Spleen (tissue), 7 donors: Measurements from ENCODE around the gene ARGFX.

Experiments used
- CTCF ChIP-seq, 11 experiments: fragments of 200-600 bp in 7 of 11; fragments of 450-650 bp in 4 of 11; sonication (generic) in 4 of 11; IDR thresholded peaks in 8 of 11; conservative IDR thresholded peaks in 3 of 11; 1 replicate in 7 of 11; 2 replicates in 4 of 11; pipeline versions ENCODE4 v1.4.0 to v1.8.0; 2016 to 2021; ENCODE audit warnings: antibody characterized with exemption in 11 of 11, inconsistent platforms in 4 of 11, mild to moderate bottlenecking in 1 of 11
- POLR2A ChIP-seq, 3 donors: fragments of 450-650 bp; IDR thresholded peaks; one replicate each; pipeline ENCODE4 v1.5.1; 2017; ENCODE audit warnings: antibody characterized with exemption in 3 of 3, mild to moderate bottlenecking in 1 of 3
- POLR2AphosphoS5 ChIP-seq, 3 donors: sonication (generic); formaldehyde crosslinking; IDR thresholded peaks; one replicate each; pipeline ENCODE4 v1.5.1; 2017; ENCODE audit warnings: antibody characterized with exemption in 3 of 3
- donor health status: DM: no; HTN: no; CAD: no; lungs with moderate emphysema.
- donor health status: DM: no; HTN: no; CAD: no.
- donor health status: DM: no; HTN: no; CAD: no.

DNA sequence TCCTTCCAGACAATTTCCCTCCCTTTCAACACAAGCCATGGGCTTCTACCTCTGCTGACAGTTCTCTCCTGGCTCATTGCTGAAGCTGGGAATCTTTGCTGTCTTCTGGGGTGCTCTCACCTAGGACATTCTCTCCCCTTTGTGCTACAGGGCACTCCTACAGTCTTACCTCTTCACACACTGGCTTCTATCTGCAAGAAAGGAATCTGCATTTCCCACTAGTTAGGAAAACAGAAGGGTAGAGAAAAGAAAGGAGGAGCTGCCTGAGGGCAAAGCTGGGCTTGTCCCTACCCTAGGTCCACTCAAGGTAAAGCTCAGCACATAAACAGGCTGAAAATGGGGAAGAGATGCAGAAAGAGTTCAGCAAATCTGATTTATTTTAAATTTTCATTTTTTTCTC is 5.6 kb upstream of the ARGFX start:
- TF ChIP-seq POLR2A (IDR thresholded peaks at IDR 0.05) = no peak
- no peak for TF ChIP-seq CTCF (IDR thresholded peaks at IDR 0.05 in 8 of 11, conservative IDR thresholded peaks at IDR 0.05 in 3 of 11)
- no peak for TF ChIP-seq POLR2AphosphoS5 (IDR thresholded peaks at IDR 0.05)
